ENCODE data around the gene MLYCD. TPM values are rescaled to one million over a fixed set of nuclear protein-coding genes. Genes with fewer than 3 reads are reported as not detected.

Gene MLYCD
- total RNA-seq, 2 donors from 2014 or later, result 19.2 to 29.3 TPM

GRCh38 chr16:83967091-83967490 is 68.2 kb downstream of the MLYCD start:
- H3K4me3 ChIP-seq, result no peak overlapping the region
- H3K36me3 ChIP-seq (replicated peaks in 1 of 2; ENCODE audit: insufficient read depth in 1 of 2, low read depth in 2 of 2), result peaks cover 0 to 3% of the 10 kb centered on the region in 2 donors
- 52 to 67% methylated on average over 2 of the region's 2 CpGs for WGBS, 2 donors
- H3K4me1 ChIP-seq, result peaks cover 4% of the 10 kb centered on the region
- DNase-seq (no peak), ATAC-seq (no peak)
- intact Hi-C loops (cut with DNase I), result loop anchor here (5.0 to 10.0 kb wide), 3 partner anchors 78 to 228 kb away; partner anchors contain the start of genes ADAD2 and SLC38A8
- no peak overlapping the region for H3K27ac ChIP-seq
- TF ChIP-seq POLR2A (IDR thresholded peaks at IDR 0.05), result no peak
- TF ChIP-seq CTCF (IDR thresholded peaks at IDR 0.05), result no peak
- H3K9me3 ChIP-seq, result no peaks in the 10 kb centered on the region
- H3K27me3 ChIP-seq, result peaks cover 0 to 5% of the 10 kb centered on the region in 2 donors

- Histone ChIP-seq H3K4me3 (no peak within 1 kb of the TSS), H3K27ac (no peak within 1 kb of the TSS), H3K4me1 (peaks cover 4% of the 10 kb centered on the region), H3K36me3 (replicated peaks in 1 of 2; ENCODE audit: insufficient read depth in 1 of 2, low read depth in 2 of 2) (peaks cover 0 to 2% of the 10 kb centered on the region in 2 donors), H3K27me3 (peaks cover 0 to 5% of the 10 kb centered on the region in 2 donors), H3K9me3 (no peaks in the 10 kb centered on the region)
- no peak for TF ChIP-seq POLR2A (IDR thresholded peaks at IDR 0.05)
- TF ChIP-seq CTCF (IDR thresholded peaks at IDR 0.05), result peak in 6 of 7 experiments; percentile 26 to 68 (median 56)
- peak in 3 of 4 donors; percentile 32 to 59 (median 38) for DNase-seq
- 7 to 9% methylated on average over 28 to 35 of the region's 35 CpGs for WGBS, 2 donors
- ATAC-seq, result peak; percentile 43
- intact Hi-C loops (cut with DNase I), result loop anchor here (5.0 to 10.0 kb wide), 3 partner anchors 77 to 227 kb away; partner anchors contain the start of genes ADAD2 and SLC38A8
These were observed 69.0 kb downstream of the MLYCD start, which contains the start of gene NECAB2 for GRCh38 chr16:83967838-83968305. NECAB2 (plus strand) TSS chr16:83968244; CDS start chr16:83968649, 405 bp downstream.

- intact Hi-C loops (cut with DNase I), result loop anchor here (5.0 to 10.0 kb wide), 3 partner anchors 76 to 226 kb away; partner anchors contain the start of genes ADAD2 and SLC38A8
- no peak overlapping the region for H3K4me3 ChIP-seq
These were observed 69.5 kb downstream of the MLYCD start for GRCh38 chr16:83968306-83968851.

GRCh38 chr16:83968891-83969649 is 70.2 kb downstream of the MLYCD start:
- Histone ChIP-seq H3K27ac (no peak overlapping the region), H3K4me3 (no peak overlapping the region), H3K9me3 (no peaks in the 10 kb centered on the region), H3K4me1 (peaks cover 4% of the 10 kb centered on the region), H3K36me3 (replicated peaks in 1 of 2; ENCODE audit: insufficient read depth in 1 of 2, low read depth in 2 of 2) (no peaks in the 10 kb centered on the region), H3K27me3 (peaks cover 0 to 5% of the 10 kb centered on the region in 2 donors)
- TF ChIP-seq POLR2A (IDR thresholded peaks at IDR 0.05) (no peak), CTCF (IDR thresholded peaks at IDR 0.05) (no peak)
- ATAC-seq, result no peak
- WGBS, 2 donors, result 23 to 38% methylated on average over 19 to 31 of the region's 45 CpGs
- intact Hi-C loops (cut with DNase I), result loop anchor here (5.0 to 10.0 kb wide), 3 partner anchors 76 to 226 kb away; partner anchors contain the start of genes ADAD2 and SLC38A8
- DNase-seq, result no peak

More at GRCh38 chr16:83968306-83968851, 69.5 kb downstream of the MLYCD start:
- TF ChIP-seq POLR2A (IDR thresholded peaks at IDR 0.05), result no peak
- no peak for TF ChIP-seq CTCF (IDR thresholded peaks at IDR 0.05)
- no peaks in the 10 kb centered on the region for H3K9me3 ChIP-seq
- 0 to 2% methylated on average over 12 to 13 of the region's 87 CpGs for WGBS, 2 donors
- ATAC-seq (no peak), DNase-seq (no peak)
- peaks cover 0 to 5% of the 10 kb centered on the region in 2 donors for H3K27me3 ChIP-seq
- H3K4me1 ChIP-seq, result peaks cover 4% of the 10 kb centered on the region
- no peak overlapping the region for H3K27ac ChIP-seq
- no peaks in the 10 kb centered on the region for H3K36me3 ChIP-seq (replicated peaks in 1 of 2; ENCODE audit: insufficient read depth in 1 of 2, low read depth in 2 of 2)

All from body of pancreas (tissue), 4 donors.